NCI-H446 treated with DMSO at 0.1 percent for 48 hours (cell line): ENCODE measurements around the gene HUS1.
"Not testable (repeated sequence)": the region's sequence is repeated elsewhere in the genome, so short reads cannot be mapped to it uniquely, and the experiment has no call there.

ENCODE experiments used
- DNase-seq: peaks from one replicate; lab custom pipeline; 2025; lab: John Stamatoyannopoulos, UW

HUS1 gene

DNA sequence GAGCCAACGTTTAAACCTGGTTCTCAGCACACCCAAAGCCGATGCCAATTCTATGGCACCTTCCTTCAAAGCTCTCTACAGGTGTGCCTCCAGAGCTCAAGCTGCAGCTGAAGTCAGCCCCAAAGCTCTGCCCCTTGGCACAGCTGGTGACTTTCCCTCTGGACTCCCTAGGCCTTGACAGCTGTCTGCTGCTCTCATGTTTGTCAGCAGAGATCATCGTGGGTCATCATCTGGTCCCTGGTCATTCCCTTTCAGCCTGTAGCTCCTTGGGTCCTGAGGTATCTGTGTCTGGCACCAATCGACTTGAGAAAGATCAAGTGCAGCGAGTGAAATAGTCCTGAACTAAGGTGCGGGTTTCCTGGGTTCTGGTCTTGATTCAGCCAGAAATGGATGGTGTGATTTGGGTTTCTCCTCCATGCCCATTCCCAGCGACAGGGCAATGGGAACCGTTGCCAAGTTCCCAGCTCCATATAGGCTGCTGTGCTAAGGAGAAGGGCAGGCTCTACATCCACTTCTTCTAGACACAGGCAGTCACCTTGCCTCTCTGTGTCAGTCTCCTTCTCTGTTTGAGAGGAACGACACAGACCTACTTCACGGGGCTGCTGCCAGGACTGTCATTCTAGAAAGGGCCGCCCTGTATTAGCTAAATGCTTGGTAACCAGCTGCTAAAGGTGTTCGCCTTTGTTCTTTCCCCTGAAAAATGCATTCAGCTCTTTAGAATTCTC lies 34.7 kb downstream of the HUS1 start:
- DNase-seq: no peak

GRCh38 chr7:47943676-47944474 lies 35.5 kb downstream of the HUS1 start:
- DNase-seq: no peak

DNA sequence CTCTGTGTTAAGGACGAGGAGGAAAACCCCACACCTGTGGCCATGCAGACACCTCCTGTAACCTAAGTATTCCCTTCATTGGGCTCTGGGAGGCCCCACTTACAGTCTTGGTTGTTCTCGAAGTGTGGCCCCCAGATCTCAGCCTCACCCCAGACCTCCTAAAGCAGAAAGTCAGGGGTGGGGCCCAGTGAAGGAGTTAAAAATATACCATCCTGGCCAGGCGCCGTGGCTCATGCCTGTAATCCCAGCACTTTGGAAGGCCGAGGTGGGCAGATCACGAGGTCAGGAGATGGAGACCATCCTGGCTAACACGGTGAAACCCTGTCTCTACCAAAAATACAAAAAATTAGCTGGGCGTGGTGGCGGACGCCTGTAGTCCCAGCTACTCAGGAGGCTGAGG lies 36.8 kb downstream of the HUS1 start:
- DNase-seq: not testable (repeated sequence)

GRCh38 chr7:47942132-47942531 lies 37.3 kb downstream of the HUS1 start:
- DNase-seq: no peak

DNA sequence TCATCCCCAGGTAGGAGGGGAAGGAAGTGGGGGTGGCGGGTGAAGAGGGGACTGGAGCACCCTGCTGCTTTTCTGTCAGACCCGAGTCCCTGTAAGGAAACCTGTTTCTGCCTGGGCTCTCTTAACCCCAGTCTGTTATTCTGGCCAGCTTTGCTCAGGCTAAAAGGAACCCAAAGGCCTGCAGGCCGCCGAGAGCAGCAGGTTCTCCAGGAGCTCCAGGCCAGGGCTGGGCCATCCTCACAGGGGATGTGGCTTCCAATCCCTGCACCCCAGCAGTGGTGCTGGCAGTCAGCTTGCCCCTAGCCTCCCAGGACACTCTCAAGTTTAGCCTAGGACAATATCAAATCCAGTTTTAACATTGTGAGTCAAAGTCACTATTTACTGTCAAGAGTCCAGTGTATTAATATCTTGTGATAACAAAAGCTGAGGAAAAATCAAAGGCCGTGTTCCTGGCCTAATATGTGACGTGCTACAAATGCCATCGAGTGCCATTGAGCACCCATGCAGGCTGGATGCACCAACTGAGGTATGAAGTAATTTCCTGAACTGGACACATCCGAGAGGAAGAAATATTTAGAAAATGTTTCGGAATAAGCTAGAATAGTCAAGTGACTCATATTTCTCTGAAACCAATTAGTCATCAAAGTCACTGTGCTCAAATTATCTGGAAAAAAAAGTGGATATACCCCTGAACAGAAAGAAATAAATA lies 38.1 kb downstream of the HUS1 start:
- no peak for DNase-seq

- DNase-seq: no peak
Measured at GRCh38 chr7:47940088-47941013, 39.1 kb downstream of the HUS1 start.

DNA sequence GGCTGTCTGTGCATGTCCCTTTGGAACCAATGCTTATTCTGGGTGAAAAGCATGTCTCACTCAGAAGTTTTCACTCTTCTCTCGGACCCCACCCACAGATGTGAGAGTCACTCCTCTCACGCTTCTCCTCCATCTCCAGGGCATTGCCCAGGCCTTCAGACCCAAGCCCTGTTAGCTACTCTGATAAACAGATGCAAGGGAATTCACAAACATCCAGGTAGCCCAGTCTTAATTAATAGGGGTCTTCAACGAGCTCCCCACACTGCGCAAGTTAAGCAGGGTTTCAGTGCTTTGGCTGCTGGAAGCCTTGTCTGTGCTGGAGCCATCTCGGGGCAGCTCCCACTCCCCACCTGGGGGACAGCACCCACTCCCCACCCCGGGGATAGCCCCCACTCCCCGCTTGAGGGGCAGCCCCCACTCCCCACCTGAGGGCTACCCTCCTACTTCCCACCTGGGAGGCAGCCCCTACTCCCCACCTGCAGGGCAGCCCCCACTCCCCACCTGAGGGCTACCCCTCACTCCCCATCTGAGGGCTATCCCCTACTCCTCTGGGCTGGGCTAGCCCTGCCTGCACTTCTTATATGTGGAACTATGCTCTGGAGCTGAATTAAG lies 39.9 kb downstream of the HUS1 start:
- DNase-seq: no peak

- no peak for DNase-seq
Measured at GRCh38 chr7:47938574-47939165, 40.7 kb downstream of the HUS1 start.

- DNase-seq: no peak
Measured at GRCh38 chr7:47937711-47938573, 41.5 kb downstream of the HUS1 start.

DNA sequence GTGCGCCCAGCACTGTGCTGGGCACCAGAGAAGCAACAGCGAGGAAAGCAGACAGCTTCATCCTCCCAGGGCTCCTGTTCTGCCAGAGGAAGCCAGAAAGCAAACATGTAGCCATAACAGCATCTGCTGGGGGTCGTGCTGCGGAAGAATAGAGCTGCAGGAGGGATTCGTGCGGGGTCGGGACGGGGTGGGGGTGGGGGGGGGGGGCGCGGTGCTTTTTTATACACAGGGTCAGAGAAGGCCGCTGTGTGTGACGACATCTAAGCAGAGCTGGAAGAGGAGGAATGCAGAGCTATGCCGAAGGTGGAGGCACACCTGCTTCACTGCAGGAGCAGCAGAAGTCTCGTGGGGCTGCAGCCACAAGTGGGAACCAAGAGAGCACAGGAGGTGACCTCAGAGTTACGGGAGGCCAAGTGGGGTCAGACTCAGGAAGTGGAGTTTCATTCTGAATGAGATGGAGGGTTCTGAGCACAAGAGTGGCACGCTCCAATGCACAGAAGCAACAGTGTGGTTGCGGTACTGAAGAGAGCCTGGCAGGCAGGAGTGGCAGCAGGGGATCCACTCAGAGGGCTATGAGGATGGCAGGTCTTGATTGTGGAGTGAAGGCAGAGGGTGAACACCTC lies 42.2 kb downstream of the HUS1 start:
- DNase-seq: no peak

- no peak for DNase-seq
Measured at GRCh38 chr7:47936323-47936722, 43.1 kb downstream of the HUS1 start.

DNA sequence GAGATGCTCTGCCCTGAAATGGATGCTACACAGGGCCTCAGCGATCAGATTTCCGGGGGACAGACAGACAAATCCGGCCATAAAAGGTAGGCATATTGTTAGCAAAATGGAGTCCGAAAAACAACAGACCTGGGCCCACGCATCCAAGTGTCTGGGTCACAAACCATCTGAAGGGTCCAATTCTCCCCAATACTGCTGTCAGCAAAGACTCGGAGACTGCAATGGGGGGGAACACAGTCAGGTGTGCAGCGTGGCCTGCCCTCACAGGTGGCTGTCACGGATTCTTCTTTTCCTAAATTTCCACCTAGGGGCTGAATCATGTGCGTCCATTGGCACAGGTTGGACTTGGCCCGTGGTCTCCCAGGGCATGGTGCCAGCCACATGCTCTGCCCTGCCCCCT lies 44.1 kb downstream of the HUS1 start:
- DNase-seq: no peak

- DNase-seq: no peak
Measured at GRCh38 chr7:47934831-47935230, 44.6 kb downstream of the HUS1 start.

GRCh38 chr7:47933215-47933614 lies 46.2 kb downstream of the HUS1 start:
- DNase-seq: no peak

- DNase-seq: no peak
Measured at GRCh38 chr7:47932466-47933037, 46.9 kb downstream of the HUS1 start.

GRCh38 chr7:47932016-47932415 lies 47.4 kb downstream of the HUS1 start:
- DNase-seq: no peak

DNA sequence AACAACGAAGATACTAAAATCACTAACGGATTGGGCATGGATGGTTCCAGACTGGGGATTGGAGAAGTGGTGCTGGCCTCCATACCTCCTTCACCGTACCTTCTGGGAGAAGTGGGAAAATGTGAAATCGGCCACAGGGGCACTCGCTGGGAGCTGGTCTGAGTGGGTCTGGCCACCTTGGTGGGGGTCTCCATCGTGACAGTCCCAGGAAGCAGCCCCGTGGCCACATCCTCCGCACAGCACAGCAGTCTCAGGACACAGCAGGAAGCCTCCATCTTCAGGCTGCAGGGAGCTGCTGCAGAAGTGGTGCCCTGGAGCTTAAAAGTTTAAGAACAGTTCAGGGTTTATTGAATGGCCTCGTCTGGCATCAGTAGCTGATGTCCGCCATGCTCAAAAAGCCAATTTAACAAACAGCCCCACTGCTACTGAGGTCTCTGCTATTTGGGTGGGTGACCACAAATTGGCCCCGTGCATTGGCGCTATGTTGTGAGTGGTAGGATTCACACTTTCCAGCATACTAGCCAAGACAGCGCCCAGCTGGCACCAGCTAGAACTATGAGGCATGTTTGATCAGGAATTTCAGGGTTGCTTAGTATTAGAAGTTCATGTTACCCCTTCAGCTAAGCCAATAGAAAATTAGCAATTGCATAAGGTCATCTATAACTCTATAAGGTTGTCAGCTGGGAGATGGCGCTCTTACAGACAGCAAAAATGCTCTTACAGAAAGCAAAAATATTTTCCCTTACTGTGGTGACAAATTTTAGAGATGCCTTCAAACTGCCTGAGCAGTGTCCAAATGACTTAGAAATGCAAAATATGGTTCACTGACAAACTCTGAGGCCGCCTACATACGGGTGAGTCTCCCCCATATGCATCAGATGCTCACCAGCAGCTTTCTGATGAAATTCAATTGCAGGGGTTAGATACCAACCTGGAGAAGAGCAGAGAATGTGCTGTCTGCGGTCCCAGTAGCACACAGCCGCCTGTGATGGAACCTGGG lies 48.1 kb downstream of the HUS1 start:
- no peak for DNase-seq

- DNase-seq: no peak
Measured at GRCh38 chr7:47924266-47924665, 55.1 kb downstream of the HUS1 start.
